ENCODE data around the gene RAN. TPM values are rescaled to one million over a fixed set of nuclear protein-coding genes. Genes with fewer than 3 reads are reported as not detected.
"Not testable (repeated sequence)": the region's sequence is repeated elsewhere in the genome, so short reads cannot be mapped to it uniquely, and the experiment has no call there.

Gene RAN
- total and polyA plus RNA-seq, 8 donors: 52.4 to 352 (median 198) TPM

DNA sequence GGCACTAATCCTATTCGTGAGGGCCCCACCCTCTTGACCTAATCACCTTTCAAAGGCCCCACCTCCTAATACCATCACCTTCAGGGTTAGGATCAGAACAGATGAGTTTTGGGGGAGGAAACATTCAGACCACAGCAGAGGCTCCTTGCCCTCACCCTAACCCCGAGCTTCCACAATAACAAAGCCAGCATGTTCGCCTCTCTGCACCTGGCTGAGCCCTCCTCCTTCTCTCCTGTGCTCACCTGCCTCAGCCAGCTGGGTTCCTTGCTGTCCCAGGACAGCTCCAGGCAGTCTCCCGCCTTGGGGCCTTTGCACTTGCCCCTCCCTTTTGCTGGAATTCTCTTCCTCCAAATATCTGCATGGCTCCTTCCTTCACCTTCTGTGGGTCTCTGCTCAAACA is 9.7 kb upstream of the RAN start:
- Histone ChIP-seq H3K36me3 (no peaks in the 10 kb centered on the region), H3K27me3 (peaks cover 0 to 20% (median 0%) of the 10 kb centered on the region in 3 donors), H3K4me1 (no peaks in the 10 kb centered on the region), H3K27ac (no peak overlapping the region), H3K4me3 (no peak overlapping the region), H3K9me3 (peaks cover 0 to 9% (median 4%) of the 10 kb centered on the region in 4 donors)
- TF ChIP-seq EP300 (IDR thresholded peaks at IDR 0.05) (no peak), POLR2A (IDR thresholded peaks at IDR 0.05) (no peak), CTCF (IDR thresholded peaks at IDR 0.05) (no peak), POLR2AphosphoS5 (IDR thresholded peaks at IDR 0.05) (no peak)
- WGBS, 5 donors: 72 to 88% (median 83%) methylated on average over 4 of the region's 4 CpGs
- intact Hi-C loops (cut with DNase I; ENCODE audit: low total_unique reads): no loop called here
- DNase-seq: no peak

DNA sequence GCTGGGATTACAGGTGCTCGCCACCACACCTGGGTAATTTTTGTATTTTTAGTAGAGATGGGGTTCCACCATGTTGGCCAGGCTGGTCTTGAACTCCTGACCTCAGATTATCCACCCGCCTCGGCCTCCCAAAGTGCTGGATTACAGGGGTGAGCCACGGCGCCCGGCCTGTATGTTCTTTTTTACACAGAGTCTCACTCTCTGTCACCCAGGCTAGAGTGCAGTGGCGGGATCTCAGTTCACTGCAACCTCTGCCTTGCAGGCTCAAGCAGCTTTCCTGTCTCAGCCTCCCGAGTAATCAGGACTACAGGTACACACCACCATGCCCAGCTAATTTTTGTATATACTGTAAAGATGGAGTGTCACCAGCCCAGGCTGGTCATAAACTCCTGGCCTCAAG is 9.1 kb upstream of the RAN start:
- DNase-seq; H3K36me3 ChIP-seq; H3K4me1 ChIP-seq; H3K27ac ChIP-seq; H3K9me3 ChIP-seq; intact Hi-C loops (cut with DNase I; ENCODE audit: low total_unique reads); H3K4me3 ChIP-seq: not testable (repeated sequence)
- H3K27me3 ChIP-seq: peaks cover 0 to 14% (median 0%) of the 10 kb centered on the region in 3 donors
- WGBS, 5 donors: 88 to 96% (median 95%) methylated on average over 8 of the region's 8 CpGs

DNA sequence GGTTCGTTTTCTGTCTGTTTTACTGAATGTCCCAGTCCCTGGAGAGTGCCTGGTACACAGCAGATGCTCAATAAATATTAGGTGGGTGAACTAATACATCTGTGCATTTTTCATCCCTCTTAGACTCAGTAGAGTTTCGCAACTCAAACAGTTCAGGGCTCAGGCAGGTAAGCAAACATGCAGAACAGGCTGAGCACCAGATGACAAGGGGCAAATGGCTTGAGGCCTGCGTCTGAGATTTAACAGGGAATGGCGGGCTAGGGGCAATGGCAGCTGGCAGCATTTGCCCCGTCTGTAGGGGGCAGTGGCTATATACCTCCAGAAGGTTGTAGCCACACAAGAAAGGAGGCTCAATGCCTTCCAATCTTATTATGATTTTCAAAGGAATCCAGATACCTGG is 8.6 kb upstream of the RAN start:
- WGBS, 5 donors: 64 to 75% (median 74%) methylated on average over 5 of the region's 5 CpGs
- Histone ChIP-seq H3K27ac (no peak overlapping the region), H3K9me3 (no peaks in the 10 kb centered on the region), H3K4me1 (no peaks in the 10 kb centered on the region), H3K36me3 (no peaks in the 10 kb centered on the region), H3K4me3 (no peak overlapping the region), H3K27me3 (peaks cover 0 to 10% (median 0%) of the 10 kb centered on the region in 3 donors)
- no peak for TF ChIP-seq CTCF (IDR thresholded peaks at IDR 0.05)
- TF ChIP-seq EP300 (IDR thresholded peaks at IDR 0.05): no peak
- TF ChIP-seq POLR2AphosphoS5 (IDR thresholded peaks at IDR 0.05): no peak
- TF ChIP-seq POLR2A (IDR thresholded peaks at IDR 0.05): no peak
- peak in 1 of 2 donors; percentile 38 for DNase-seq
- intact Hi-C loops (cut with DNase I; ENCODE audit: low total_unique reads): no loop called here

GRCh38 chr12:130868412-130868811 is 3.5 kb upstream of the RAN start:
- no peak for DNase-seq
- Histone ChIP-seq H3K4me3 (no peak overlapping the region), H3K4me1 (peaks cover 13 to 20% (median 19%) of the 10 kb centered on the region in 4 donors), H3K36me3 (peaks cover 0 to 6% (median 2%) of the 10 kb centered on the region in 4 donors), H3K27me3 (no peaks in the 10 kb centered on the region), H3K9me3 (no peaks in the 10 kb centered on the region), H3K27ac (no peak overlapping the region)
- WGBS, 5 donors: 42 to 67% (median 56%) methylated on average over 4 of the region's 4 CpGs
- TF ChIP-seq POLR2A (IDR thresholded peaks at IDR 0.05): no peak
- no peak for TF ChIP-seq EP300 (IDR thresholded peaks at IDR 0.05)
- no peak for TF ChIP-seq POLR2AphosphoS5 (IDR thresholded peaks at IDR 0.05)
- no peak for TF ChIP-seq CTCF (IDR thresholded peaks at IDR 0.05)
- intact Hi-C loops (cut with DNase I; ENCODE audit: low total_unique reads): no loop called here

DNA sequence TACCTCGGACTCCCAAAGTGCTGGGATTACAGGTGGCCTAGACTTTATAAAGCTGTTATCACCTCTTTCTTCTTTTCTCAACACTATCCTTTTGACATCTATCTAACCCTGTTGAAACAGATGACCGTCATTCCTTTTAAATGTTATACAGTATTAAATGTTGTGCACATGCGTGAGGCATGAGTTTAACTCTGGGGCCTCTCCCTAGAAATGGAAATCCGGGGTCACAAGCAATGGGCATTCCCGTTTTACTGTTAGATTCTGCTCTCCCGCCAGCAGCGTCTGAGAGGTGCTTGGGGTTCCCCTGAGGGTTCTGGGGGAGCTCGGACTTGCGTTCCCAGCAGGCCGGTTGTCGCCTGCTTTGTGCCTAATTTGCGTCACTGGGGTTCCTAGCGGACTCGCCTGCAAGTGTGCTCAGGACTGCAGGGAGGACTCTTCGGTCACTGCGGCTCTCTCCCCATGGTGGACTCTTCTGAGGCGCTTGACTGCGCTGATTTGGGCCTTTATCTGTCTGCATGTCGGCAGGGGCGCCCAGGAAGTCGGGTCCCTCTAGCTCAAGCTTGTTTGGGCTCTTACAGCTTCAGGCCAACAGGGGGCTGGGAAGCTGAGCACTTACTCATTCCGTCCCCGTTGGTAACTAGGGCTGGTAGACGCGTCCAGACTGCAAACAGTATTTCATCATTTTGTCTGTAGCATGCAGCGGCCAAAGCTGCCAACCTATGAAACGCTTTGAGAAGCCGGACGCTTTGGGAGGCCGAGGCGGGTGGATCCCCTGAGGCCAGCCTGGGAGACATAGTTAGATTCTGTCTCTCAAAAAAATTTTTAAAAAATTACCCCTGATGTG is 1.2 kb upstream of the RAN start:
- no peaks in the 10 kb centered on the region for H3K27me3 ChIP-seq
- H3K9me3 ChIP-seq: no peaks in the 10 kb centered on the region
- H3K27ac ChIP-seq: peak overlapping the region; percentile 82 to 98 (median 89)
- peaks cover 14 to 28% (median 25%) of the 10 kb centered on the region in 4 donors for H3K36me3 ChIP-seq
- 45 to 53% (median 49%) methylated on average over 31 of the region's 31 CpGs for WGBS, 5 donors
- peak; percentile 58 to 89 for DNase-seq
- intact Hi-C loops (cut with DNase I; ENCODE audit: low total_unique reads): no loop called here
- peak in 1 of 3 donors; percentile 56 for TF ChIP-seq POLR2AphosphoS5 (IDR thresholded peaks at IDR 0.05)
- no peak for TF ChIP-seq POLR2A (IDR thresholded peaks at IDR 0.05)
- no peak for TF ChIP-seq EP300 (IDR thresholded peaks at IDR 0.05)
- peak in 5 of 7 experiments; percentile 14 to 44 (median 38) for TF ChIP-seq CTCF (IDR thresholded peaks at IDR 0.05)
- H3K4me1 ChIP-seq: peaks cover 15 to 39% (median 27%) of the 10 kb centered on the region in 4 donors
- peak overlapping the region; percentile 87 to 96 (median 94) for H3K4me3 ChIP-seq

Measured in stomach (tissue), 9 donors.